Duodenal mucosa (tissue), 2 donors: ENCODE data around the gene TOGARAM1.

Experiments used
- H3K27ac ChIP-seq: one replicate; pipeline ENCODE4 v1.7.0; 2013; ENCODE audit warnings: low read depth, low read length
- H3K27me3 ChIP-seq, 2 donors: one replicate each; pipeline ENCODE4 v1.7.0; 2013; ENCODE audit warnings: low read length in 2 of 2, control low read depth in 1 of 2; ENCODE audit not compliant: insufficient read depth in 2 of 2, control insufficient read depth in 1 of 2
- H3K36me3 ChIP-seq, 2 donors: one replicate each; pipeline ENCODE4 v1.7.0; 2013; ENCODE audit warnings: low read length in 2 of 2, control low read depth in 1 of 2; ENCODE audit not compliant: insufficient read depth in 2 of 2, control insufficient read depth in 1 of 2
- H3K4me1 ChIP-seq, 2 donors: one replicate each; pipeline ENCODE4 v1.7.0; 2013; ENCODE audit warnings: low read length in 2 of 2, control low read depth in 1 of 2; ENCODE audit not compliant: insufficient read depth in 2 of 2, control insufficient read depth in 1 of 2
- H3K4me3 ChIP-seq, 2 donors: one replicate each; pipeline ENCODE4 v1.7.0; 2013; ENCODE audit warnings: low read length in 2 of 2, low read depth in 1 of 2
- H3K9ac ChIP-seq, 2 donors: one replicate each; pipeline ENCODE4 v1.7.0; 2013; ENCODE audit warnings: low read length in 2 of 2, low read depth in 1 of 2
- H3K9me3 ChIP-seq, 2 donors: one replicate each; pipeline ENCODE4 v1.7.0; 2013; ENCODE audit warnings: low read length in 2 of 2, control low read depth in 1 of 2; ENCODE audit not compliant: control insufficient read depth in 1 of 2

The TOGARAM1 gene

DNA sequence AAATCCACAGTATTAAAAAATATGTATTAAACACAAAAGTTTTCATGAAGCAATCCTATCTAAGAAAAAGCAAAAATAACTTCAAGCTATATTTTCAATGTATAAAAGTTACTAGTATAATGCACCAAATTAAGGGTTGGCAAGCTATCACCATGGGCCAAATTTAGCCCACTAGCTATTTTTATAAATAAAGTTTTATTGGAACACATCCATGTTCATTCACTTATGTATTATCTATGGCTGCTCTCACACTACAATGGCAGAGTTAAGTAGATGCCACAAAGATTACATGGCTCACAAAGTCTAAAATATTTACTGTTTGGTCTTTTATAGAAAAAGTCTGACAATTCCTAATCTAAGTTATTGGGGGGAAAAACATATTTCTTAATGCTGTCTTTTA lies 17.9 kb upstream of the TOGARAM1 start:
- Histone ChIP-seq H3K9me3 (peaks cover 0 to 5% of the 10 kb centered on the region in 2 donors), H3K9ac (no peak overlapping the region), H3K36me3 (peaks cover 22 to 30% of the 10 kb centered on the region in 2 donors), H3K27me3 (no peaks in the 10 kb centered on the region), H3K27ac (no peak overlapping the region), H3K4me1 (no peaks in the 10 kb centered on the region), H3K4me3 (no peak overlapping the region)

DNA sequence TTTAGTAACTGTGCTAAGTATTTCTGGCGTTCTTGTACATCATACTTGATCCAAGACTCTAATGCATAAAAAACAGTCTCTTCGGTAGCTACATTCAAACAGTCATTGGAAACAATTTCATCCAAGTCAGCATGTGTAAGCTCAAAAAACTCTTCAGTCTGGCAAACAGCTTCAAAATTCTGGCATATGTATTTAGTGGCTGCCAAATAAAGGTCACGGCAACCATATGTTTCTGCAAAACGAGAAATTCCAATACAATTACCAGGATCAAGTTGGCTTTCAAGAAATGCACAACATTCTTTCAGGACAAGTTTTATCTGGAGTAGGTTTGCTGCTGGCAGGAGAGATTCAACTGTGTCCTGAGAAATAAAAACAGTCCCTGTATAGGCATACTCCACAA lies 16.7 kb upstream of the TOGARAM1 start:
- Histone ChIP-seq H3K27ac (no peak overlapping the region), H3K27me3 (no peaks in the 10 kb centered on the region), H3K9ac (no peak overlapping the region), H3K9me3 (peaks cover 0 to under 1% of the 10 kb centered on the region in 2 donors), H3K36me3 (peaks cover 13 to 20% of the 10 kb centered on the region in 2 donors), H3K4me1 (no peaks in the 10 kb centered on the region), H3K4me3 (no peak overlapping the region)

DNA sequence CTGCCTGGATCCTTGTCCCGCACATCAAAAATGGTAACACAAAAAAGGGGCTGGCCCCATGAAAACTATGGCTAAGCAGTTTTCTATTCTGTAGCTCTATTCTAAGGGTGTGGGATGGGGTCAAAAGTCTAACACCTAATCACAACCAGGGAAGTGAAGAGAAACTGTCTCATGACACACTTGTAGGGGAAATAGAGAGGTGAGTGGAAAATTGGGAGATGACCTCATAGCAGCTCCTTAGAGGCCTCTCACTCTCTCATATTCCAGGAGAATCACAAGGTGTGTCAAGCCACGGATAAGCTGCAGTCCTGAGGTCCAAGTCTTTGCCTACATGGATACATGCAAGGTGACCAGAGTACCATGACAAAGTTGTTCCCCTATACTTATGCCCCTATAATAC lies 10.9 kb upstream of the TOGARAM1 start:
- H3K27ac ChIP-seq: no peak overlapping the region

DNA sequence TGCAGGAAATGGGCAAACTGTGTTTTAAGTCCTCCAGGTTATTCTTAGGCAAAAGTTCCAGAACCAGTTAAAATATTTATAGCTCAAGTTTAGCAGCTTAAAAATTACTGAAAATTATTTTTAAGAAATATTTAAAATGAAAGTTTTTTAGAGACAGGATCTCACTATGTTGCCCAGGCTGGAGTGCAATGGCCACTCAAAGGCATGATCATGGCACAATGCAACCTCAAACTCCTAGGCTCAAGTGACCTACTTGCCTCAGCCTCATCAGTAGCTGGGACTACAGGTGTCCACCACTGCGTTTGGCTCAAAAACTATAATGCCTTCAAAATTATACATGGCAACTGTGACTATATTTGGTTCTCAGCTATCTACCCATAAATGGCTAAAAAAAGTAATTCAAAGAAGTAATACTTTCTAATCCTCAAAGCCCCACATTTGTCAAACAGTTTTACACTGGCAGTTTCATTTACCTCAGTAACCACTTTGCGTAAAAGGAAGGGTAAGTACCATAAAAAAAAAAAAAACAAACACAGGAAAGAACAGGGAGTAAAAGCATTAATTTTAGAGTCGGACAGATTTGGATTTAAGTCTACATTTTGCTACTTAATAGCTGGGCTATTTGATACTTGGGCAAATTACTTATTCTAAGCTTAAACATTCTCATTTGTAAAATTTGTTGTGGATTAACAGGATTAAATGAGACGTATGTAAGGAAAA lies 9.4 kb upstream of the TOGARAM1 start:
- no peak overlapping the region for H3K4me3 ChIP-seq

More for the DNA sequence above, 10.9 kb upstream of the TOGARAM1 start:
- Histone ChIP-seq H3K4me3 (no peak overlapping the region), H3K27me3 (no peaks in the 10 kb centered on the region), H3K9ac (no peak overlapping the region), H3K9me3 (no peaks in the 10 kb centered on the region), H3K36me3 (peaks cover 0 to 3% of the 10 kb centered on the region in 2 donors), H3K4me1 (no peaks in the 10 kb centered on the region)

GRCh38 chr14:44954750-44955149 lies 7.2 kb upstream of the TOGARAM1 start:
- Histone ChIP-seq H3K36me3 (peaks cover 0 to 3% of the 10 kb centered on the region in 2 donors), H3K27me3 (no peaks in the 10 kb centered on the region), H3K27ac (no peak overlapping the region), H3K4me3 (no peak overlapping the region), H3K4me1 (peaks cover 5 to 16% of the 10 kb centered on the region in 2 donors), H3K9me3 (no peaks in the 10 kb centered on the region), H3K9ac (no peak overlapping the region)

More for the DNA sequence above, 9.4 kb upstream of the TOGARAM1 start:
- H3K9ac ChIP-seq: no peak overlapping the region
- no peaks in the 10 kb centered on the region for H3K27me3 ChIP-seq
- H3K36me3 ChIP-seq: peaks cover 0 to 3% of the 10 kb centered on the region in 2 donors
- no peaks in the 10 kb centered on the region for H3K9me3 ChIP-seq
- H3K27ac ChIP-seq: no peak overlapping the region
- H3K4me1 ChIP-seq: no peaks in the 10 kb centered on the region

GRCh38 chr14:44955528-44955927 lies 6.5 kb upstream of the TOGARAM1 start:
- no peak overlapping the region for H3K9ac ChIP-seq
- peaks cover 11 to 23% of the 10 kb centered on the region in 2 donors for H3K4me1 ChIP-seq
- peaks cover 0 to 3% of the 10 kb centered on the region in 2 donors for H3K36me3 ChIP-seq
- no peaks in the 10 kb centered on the region for H3K9me3 ChIP-seq
- no peak overlapping the region for H3K4me3 ChIP-seq
- no peaks in the 10 kb centered on the region for H3K27me3 ChIP-seq
- H3K27ac ChIP-seq: no peak overlapping the region

- Histone ChIP-seq H3K4me1 (peaks cover 16 to 23% of the 10 kb centered on the region in 2 donors), H3K27ac (no peak overlapping the region), H3K27me3 (no peaks in the 10 kb centered on the region), H3K9me3 (no peaks in the 10 kb centered on the region), H3K4me3 (no peak overlapping the region), H3K9ac (no peak overlapping the region), H3K36me3 (peaks cover 0 to 3% of the 10 kb centered on the region in 2 donors)
Measured at GRCh38 chr14:44956866-44957265, 5.1 kb upstream of the TOGARAM1 start.

- H3K9ac ChIP-seq: no peak overlapping the region
- H3K4me1 ChIP-seq: peaks cover 30 to 32% of the 10 kb centered on the region in 2 donors
- H3K27me3 ChIP-seq: no peaks in the 10 kb centered on the region
- no peaks in the 10 kb centered on the region for H3K9me3 ChIP-seq
- H3K27ac ChIP-seq: no peak overlapping the region
- H3K4me3 ChIP-seq: peak overlapping the region in 1 of 2 donors; percentile 99
- no peaks in the 10 kb centered on the region for H3K36me3 ChIP-seq
Measured at GRCh38 chr14:44959538-44959937, 2.5 kb upstream of the TOGARAM1 start.

DNA sequence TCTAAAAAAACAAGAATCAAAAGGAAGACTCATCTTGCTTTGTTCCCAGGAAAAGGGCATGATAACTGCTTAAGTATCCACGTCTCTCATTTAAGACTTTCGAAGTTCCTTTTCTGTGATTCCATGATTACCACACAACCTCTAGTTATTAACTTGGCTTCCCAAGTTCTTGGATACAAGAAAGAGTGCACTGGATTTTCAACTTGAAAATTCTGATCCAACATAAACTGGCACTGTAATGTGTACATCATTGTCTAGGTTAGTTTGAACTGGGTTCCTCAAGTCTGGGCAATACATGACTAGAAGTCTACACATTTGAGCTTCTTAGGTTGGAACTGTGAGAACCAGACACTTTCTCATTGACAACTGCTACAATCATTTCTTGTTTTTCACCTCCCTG lies 1.8 kb upstream of the TOGARAM1 start:
- Histone ChIP-seq H3K27ac (no peak overlapping the region), H3K27me3 (no peaks in the 10 kb centered on the region), H3K36me3 (no peaks in the 10 kb centered on the region), H3K4me3 (peak overlapping the region; percentile 99 to 100), H3K4me1 (peaks cover 30 to 33% of the 10 kb centered on the region in 2 donors), H3K9me3 (no peaks in the 10 kb centered on the region), H3K9ac (no peak overlapping the region)

GRCh38 chr14:44960646-44961045 lies 1.3 kb upstream of the TOGARAM1 start:
- H3K27me3 ChIP-seq: no peaks in the 10 kb centered on the region
- H3K9me3 ChIP-seq: no peaks in the 10 kb centered on the region
- H3K4me3 ChIP-seq: peak overlapping the region; percentile 99 to 100
- peak overlapping the region; percentile 98 to 99 for H3K9ac ChIP-seq
- peaks cover 30 to 37% of the 10 kb centered on the region in 2 donors for H3K4me1 ChIP-seq
- H3K36me3 ChIP-seq: no peaks in the 10 kb centered on the region
- no peak overlapping the region for H3K27ac ChIP-seq
